PC-3 (cell line): Measurements from ENCODE around the gene CCDC83. TPM values are rescaled to one million over a fixed set of nuclear protein-coding genes. Genes with fewer than 3 reads are reported as not detected.
"Not testable (repeated sequence)": the region's sequence is repeated elsewhere in the genome, so short reads cannot be mapped to it uniquely, and the experiment has no call there.

Source experiments
- ATAC-seq: fragments of 200-7000 bp; cut with Tn5 transposase; 2 replicates; pipeline ENCODE4 v1.9.1; 2020; ENCODE audit warnings: mild to moderate bottlenecking, moderate library complexity
- BruUV-seq: library from RNA; stranded (reverse); fragments of 400-500 nt; replicated peaks from 2 replicates; lab custom pipeline; 2021; lab: Mats Ljungman, UMichigan
- CTCF ChIA-PET: fragments of 300-600 bp; sonication (Branson Sonifier 250); formaldehyde crosslinking; loops from one replicate; lab custom pipeline; 2022; ENCODE audit warnings: antibody characterized with exemption; lab: Charles Lee
- POLR2A ChIA-PET: fragments of 300-600 bp; sonication (Branson Sonifier 250); formaldehyde crosslinking; loops from one replicate; lab custom pipeline; 2022; ENCODE audit warnings: antibody characterized with exemption; ENCODE audit not compliant: unreplicated experiment; lab: Charles Lee
- DNase-seq: peaks from one replicate; pipeline ENCODE4 v3.0.0-alpha.2; 2015
- H2AFZ ChIP-seq: fragments of 300-600 bp; sonication (generic); 2 replicates; pipeline ENCODE4 v1.6.0; 2016; ENCODE audit warnings: antibody characterized with exemption, low read length
- H3F3A ChIP-seq: fragments of 300-600 bp; sonication (generic); one replicate; pipeline ENCODE4 v1.6.0; 2017; ENCODE audit warnings: antibody characterized with exemption, low read length, control low read depth, mild to moderate bottlenecking; ENCODE audit not compliant: unreplicated experiment
- H3K27ac ChIP-seq: fragments of 300-600 bp; sonication (generic); 2 replicates; pipeline ENCODE4 v1.5.1; 2016; ENCODE audit warnings: mild to moderate bottlenecking, low read length
- H3K27me3 ChIP-seq: fragments of 300-600 bp; sonication (generic); 2 replicates; pipeline ENCODE4 v1.6.1; 2016; ENCODE audit warnings: low read length, mixed read lengths
- H3K36me3 ChIP-seq: fragments of 300-600 bp; sonication (generic); 2 replicates; pipeline ENCODE4 v1.6.1; 2016; ENCODE audit warnings: low read depth, mixed run types, low read length, mixed read lengths
- H3K4me1 ChIP-seq: fragments of 300-600 bp; sonication (generic); 2 replicates; pipeline ENCODE4 v1.5.1; 2016; ENCODE audit warnings: low read length; ENCODE audit not compliant: insufficient read depth
- H3K4me2 ChIP-seq: fragments of 300-600 bp; sonication (generic); 2 replicates; pipeline ENCODE4 v1.6.0; 2016; ENCODE audit warnings: low read length
- H3K4me3 ChIP-seq: fragments of 300-600 bp; sonication (generic); 2 replicates; pipeline ENCODE4 v1.5.1; 2016; ENCODE audit warnings: mild to moderate bottlenecking, low read length, mixed read lengths
- H3K79me2 ChIP-seq: fragments of 300-600 bp; sonication (generic); 2 replicates; pipeline ENCODE4 v1.6.1; 2017; ENCODE audit warnings: low read length, mixed read lengths
- H3K9ac ChIP-seq: fragments of 300-600 bp; sonication (generic); 2 replicates; pipeline ENCODE4 v1.6.0; 2016; ENCODE audit warnings: mild to moderate bottlenecking, low read length
- H3K9me2 ChIP-seq: fragments of 300-600 bp; sonication (generic); replicated peaks from 2 replicates; pipeline ENCODE4 v1.6.1; 2016; ENCODE audit warnings: mixed run types, low read length, mixed read lengths
- H3K9me3 ChIP-seq: fragments of 300-600 bp; sonication (generic); 2 replicates; pipeline ENCODE4 v1.6.1; 2016; ENCODE audit warnings: low read length, mixed read lengths
- H4K20me1 ChIP-seq: fragments of 300-600 bp; sonication (generic); 2 replicates; pipeline ENCODE4 v1.6.1; 2016; ENCODE audit warnings: low read length, mixed read lengths
- EZH2 ChIP-seq: fragments of 300-600 bp; sonication (generic); IDR thresholded peaks from one replicate; pipeline ENCODE4 v1.6.1; 2017; ENCODE audit warnings: antibody characterized with exemption, mild to moderate bottlenecking, low read length; ENCODE audit not compliant: unreplicated experiment
- EZH2phosphoT487 ChIP-seq: fragments of 300-600 bp; sonication (generic); IDR thresholded peaks from 2 replicates; pipeline ENCODE4 v1.6.1; 2018; ENCODE audit warnings: mild to moderate bottlenecking, antibody characterized with exemption, low read length, borderline replicate concordance
- intact Hi-C: fragments of 100-400 bp; cut with micrococcal nuclease; formaldehyde crosslinking; loops from 2 replicates; pipeline ENCODE4 v1.9.0; 2023
- total RNA-seq: library from RNA; depleted of rRNA; stranded (reverse); fragments of >200 nt; gene quantifications from 2 replicates; pipeline ENCODE4 v1.2.3, GENCODE V29; 2014
- TF ChIP-seq, protein P1 (sequence below): fragments of 300-600 bp; sonication (generic); conservative IDR thresholded peaks from 2 replicates; pipeline ENCODE4 v1.5.1; 2017; ENCODE audit warnings: antibody characterized with exemption, low read depth, mild to moderate bottlenecking, low read length

CCDC83 gene
- total RNA-seq, 1 experiment from 2014 or later: 0.22 TPM

DNA sequence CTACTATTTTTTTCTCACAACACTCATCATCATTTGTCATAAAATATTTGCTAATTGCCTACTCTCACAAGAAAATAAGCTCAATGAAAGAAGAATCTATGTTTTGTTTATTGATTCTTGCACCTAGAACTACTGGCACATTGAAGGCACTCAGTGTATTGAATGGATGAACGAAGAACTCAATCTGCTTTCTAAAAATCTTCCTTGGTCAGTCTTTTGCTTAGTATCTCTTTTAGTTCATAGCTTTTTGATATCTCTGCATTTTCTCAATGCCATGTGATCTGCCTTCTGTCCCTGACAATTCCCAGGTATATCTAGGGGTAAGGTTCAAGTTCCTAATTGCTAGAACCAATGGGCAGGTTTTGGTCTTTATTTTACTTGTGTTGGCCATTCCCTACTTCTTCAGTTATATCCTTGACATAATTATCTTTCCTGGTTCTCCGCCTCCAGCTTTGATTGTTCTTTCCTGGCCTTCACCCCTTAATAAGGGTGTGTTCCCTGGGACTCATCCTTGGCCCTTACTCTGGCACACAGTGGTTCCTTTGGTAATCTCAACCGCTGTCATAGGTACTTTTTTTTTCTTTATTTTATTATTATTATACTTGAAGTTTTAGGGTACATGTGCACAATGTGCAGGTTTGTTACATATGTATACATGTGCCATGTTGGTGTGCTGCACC lies 96.4 kb downstream of the CCDC83 start:
- intact Hi-C loops: no loop called here
- H3K9ac ChIP-seq: no peak overlapping the region
- H3K36me3 ChIP-seq: no peaks in the 10 kb centered on the region; the same call in none of the 2 replicates
- H3K4me2 ChIP-seq: no peak overlapping the region
- H3K4me1 ChIP-seq: peaks cover 9% of the 10 kb centered on the region; the same call in 1 of the 2 replicates
- H3K27ac ChIP-seq: no peak overlapping the region
- CTCF ChIA-PET: no interaction called here
- POLR2A ChIA-PET: no interaction called here
- H3F3A ChIP-seq: no peaks in the 10 kb centered on the region
- no peak for DNase-seq
- no peaks in the 10 kb centered on the region for H3K9me2 ChIP-seq
- BruUV-seq: no TSS peak
- H3K79me2 ChIP-seq: no peaks in the 10 kb centered on the region
- ATAC-seq: no peak
- H3K27me3 ChIP-seq: no peaks in the 10 kb centered on the region
- H2AFZ ChIP-seq: no peak overlapping the region
- no peak overlapping the region for H3K4me3 ChIP-seq
- no peak for TF ChIP-seq EZH2
- TF ChIP-seq, protein P1, sequence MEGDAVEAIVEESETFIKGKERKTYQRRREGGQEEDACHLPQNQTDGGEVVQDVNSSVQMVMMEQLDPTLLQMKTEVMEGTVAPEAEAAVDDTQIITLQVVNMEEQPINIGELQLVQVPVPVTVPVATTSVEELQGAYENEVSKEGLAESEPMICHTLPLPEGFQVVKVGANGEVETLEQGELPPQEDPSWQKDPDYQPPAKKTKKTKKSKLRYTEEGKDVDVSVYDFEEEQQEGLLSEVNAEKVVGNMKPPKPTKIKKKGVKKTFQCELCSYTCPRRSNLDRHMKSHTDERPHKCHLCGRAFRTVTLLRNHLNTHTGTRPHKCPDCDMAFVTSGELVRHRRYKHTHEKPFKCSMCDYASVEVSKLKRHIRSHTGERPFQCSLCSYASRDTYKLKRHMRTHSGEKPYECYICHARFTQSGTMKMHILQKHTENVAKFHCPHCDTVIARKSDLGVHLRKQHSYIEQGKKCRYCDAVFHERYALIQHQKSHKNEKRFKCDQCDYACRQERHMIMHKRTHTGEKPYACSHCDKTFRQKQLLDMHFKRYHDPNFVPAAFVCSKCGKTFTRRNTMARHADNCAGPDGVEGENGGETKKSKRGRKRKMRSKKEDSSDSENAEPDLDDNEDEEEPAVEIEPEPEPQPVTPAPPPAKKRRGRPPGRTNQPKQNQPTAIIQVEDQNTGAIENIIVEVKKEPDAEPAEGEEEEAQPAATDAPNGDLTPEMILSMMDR: no peak
- TF ChIP-seq EZH2phosphoT487: no peak
- no peaks in the 10 kb centered on the region for H3K9me3 ChIP-seq
- no peaks in the 10 kb centered on the region for H4K20me1 ChIP-seq

DNA sequence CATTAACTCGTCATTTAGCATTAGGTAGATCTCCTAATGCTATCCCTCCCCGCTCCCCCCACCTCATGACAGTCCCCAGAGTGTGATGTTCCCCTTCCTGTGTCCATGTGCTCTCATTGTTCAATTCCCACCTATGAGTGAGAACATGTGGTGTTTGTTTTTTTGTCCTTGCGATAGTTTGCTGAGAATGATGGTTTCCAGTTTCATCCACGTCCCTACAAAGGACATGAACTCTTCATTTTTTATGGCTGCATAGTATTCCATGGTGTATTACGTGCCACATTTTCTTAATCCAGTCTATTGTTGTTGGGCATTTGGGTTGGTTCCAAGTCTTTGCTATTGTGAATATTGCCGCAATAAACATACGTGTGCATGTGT lies 96.9 kb downstream of the CCDC83 start:
- BruUV-seq, POLR2A ChIA-PET, H3K36me3 ChIP-seq, H3K4me2 ChIP-seq, intact Hi-C loops, H3K27me3 ChIP-seq, H2AFZ ChIP-seq, H3K4me3 ChIP-seq, H3K4me1 ChIP-seq, ATAC-seq, CTCF ChIA-PET, H3K9ac ChIP-seq, H3F3A ChIP-seq, H3K9me2 ChIP-seq, H3K27ac ChIP-seq, H3K79me2 ChIP-seq, H4K20me1 ChIP-seq, H3K9me3 ChIP-seq, DNase-seq: not testable (repeated sequence)

DNA sequence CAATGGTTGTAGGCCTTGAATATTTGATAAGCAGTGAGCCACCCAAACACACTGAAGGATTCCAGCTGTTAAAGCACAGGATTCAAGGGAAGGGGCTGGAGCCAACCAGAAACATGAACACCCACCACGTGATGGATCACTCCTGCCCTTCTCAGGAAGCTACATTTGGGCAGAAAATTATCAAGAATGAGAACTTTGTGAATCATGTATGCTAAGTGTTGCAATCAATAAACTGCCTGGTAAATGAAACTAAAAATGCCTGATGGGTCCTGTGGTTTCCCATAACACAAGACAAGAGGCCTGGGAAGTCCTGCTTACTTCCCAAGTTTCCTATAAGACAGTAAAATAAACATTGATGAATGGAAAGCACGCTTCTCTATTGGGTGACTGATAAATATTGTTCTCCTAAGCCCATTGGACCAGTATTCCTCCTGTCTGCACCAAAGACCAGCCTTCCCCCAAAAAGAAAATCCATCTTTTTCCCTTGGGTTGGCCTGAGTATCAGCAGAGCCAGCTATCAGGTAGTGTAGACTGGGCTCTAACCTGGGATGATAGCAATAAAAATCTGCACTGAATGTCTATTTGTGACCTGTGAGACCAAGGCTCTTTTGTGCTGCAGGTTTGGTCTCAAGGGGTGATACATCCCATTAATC lies 98.4 kb downstream of the CCDC83 start:
- intact Hi-C loops: no loop called here
- Histone ChIP-seq H3K27me3 (no peaks in the 10 kb centered on the region), H3K36me3 (peaks cover 3% of the 10 kb centered on the region), H2AFZ (no peak overlapping the region), H3K9me2 (no peaks in the 10 kb centered on the region), H3K9me3 (no peaks in the 10 kb centered on the region), H3K79me2 (no peaks in the 10 kb centered on the region), H4K20me1 (no peaks in the 10 kb centered on the region), H3K4me2 (no peak overlapping the region), H3K9ac (no peak overlapping the region), H3K27ac (no peak overlapping the region), H3F3A (no peaks in the 10 kb centered on the region), H3K4me3 (no peak overlapping the region), H3K4me1 (no peaks in the 10 kb centered on the region; the same call in 1 of the 2 replicates)
- ATAC-seq (no peak), DNase-seq (no peak)
- ChIA-PET CTCF (no interaction called here), POLR2A (no interaction called here)
- BruUV-seq: no TSS peak
- TF ChIP-seq EZH2: no peak
- no peak for TF ChIP-seq EZH2phosphoT487
